Mesothelial cell of epicardium (in vitro differentiated cells): ENCODE data around the gene WDR20. TPM values are rescaled to one million over a fixed set of nuclear protein-coding genes. Genes with fewer than 3 reads are reported as not detected.

Source experiments
- DNase-seq, 2 experiments: peaks; one replicate each; pipeline ENCODE4 v3.0.0; 2021; ENCODE audit warnings: low spot score in 2 of 2; ENCODE audit not compliant: unreplicated experiment in 2 of 2
- H3K27ac Mint-ChIP-seq: 2 replicates; pipeline ENCODE4 v1.8.0; 2021; ENCODE audit warnings: mixed read lengths
- H3K27me3 Mint-ChIP-seq: 2 replicates; pipeline ENCODE4 v1.8.0; 2021; ENCODE audit warnings: low read depth, mixed read lengths
- H3K36me3 Mint-ChIP-seq: 2 replicates; pipeline ENCODE4 v1.8.0; 2021; ENCODE audit warnings: mixed read lengths
- H3K4me1 Mint-ChIP-seq: 2 replicates; pipeline ENCODE4 v1.8.0; 2021; ENCODE audit warnings: mixed read lengths
- H3K4me3 Mint-ChIP-seq: 2 replicates; pipeline ENCODE4 v1.8.0; 2021; ENCODE audit warnings: mild to moderate bottlenecking, moderate library complexity, mixed read lengths
- H3K9me3 Mint-ChIP-seq: 2 replicates; pipeline ENCODE4 v1.8.0; 2021; ENCODE audit warnings: mixed read lengths
- total RNA-seq: library from RNA; stranded (reverse); gene quantifications from 3 replicates; pipeline ENCODE4 v1.2.1, GENCODE V29; 2021
- TF ChIP-seq, protein P1 (sequence below): fragments of 200-600 bp; sonication (generic); IDR thresholded peaks from one replicate; pipeline ENCODE4 v1.5.0; 2021; ENCODE audit warnings: antibody characterized with exemption; ENCODE audit not compliant: unreplicated experiment

Gene WDR20
- total RNA-seq, 1 donor from 2014 or later = 39.5 TPM

DNA sequence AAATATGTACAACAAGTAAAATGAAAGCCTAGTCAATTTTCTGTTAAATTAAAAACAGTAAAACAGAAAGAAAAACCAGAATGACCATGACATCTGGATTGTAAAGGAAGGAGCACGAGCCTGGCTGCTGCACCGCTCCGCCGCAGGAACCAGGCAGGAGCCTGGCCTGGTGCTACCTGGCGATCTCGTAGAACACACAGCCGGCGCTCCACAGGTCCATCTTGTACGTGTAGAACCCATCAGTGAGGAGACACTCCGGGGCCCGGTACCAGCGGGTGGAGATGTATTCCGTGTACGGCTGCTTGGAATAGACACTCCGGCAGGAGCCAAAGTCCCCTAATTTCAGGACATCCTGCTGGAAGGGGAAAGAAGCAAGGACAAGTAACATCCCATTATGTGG, 110.9 kb downstream of the WDR20 start:
- DNase-seq = no peak
- no peak overlapping the region for H3K27ac Mint-ChIP-seq
- H3K4me1 Mint-ChIP-seq = peaks cover 5% of the 10 kb centered on the region
- no peak overlapping the region for H3K4me3 Mint-ChIP-seq
- peaks cover 4% of the 10 kb centered on the region for H3K36me3 Mint-ChIP-seq
- TF ChIP-seq, protein P1, sequence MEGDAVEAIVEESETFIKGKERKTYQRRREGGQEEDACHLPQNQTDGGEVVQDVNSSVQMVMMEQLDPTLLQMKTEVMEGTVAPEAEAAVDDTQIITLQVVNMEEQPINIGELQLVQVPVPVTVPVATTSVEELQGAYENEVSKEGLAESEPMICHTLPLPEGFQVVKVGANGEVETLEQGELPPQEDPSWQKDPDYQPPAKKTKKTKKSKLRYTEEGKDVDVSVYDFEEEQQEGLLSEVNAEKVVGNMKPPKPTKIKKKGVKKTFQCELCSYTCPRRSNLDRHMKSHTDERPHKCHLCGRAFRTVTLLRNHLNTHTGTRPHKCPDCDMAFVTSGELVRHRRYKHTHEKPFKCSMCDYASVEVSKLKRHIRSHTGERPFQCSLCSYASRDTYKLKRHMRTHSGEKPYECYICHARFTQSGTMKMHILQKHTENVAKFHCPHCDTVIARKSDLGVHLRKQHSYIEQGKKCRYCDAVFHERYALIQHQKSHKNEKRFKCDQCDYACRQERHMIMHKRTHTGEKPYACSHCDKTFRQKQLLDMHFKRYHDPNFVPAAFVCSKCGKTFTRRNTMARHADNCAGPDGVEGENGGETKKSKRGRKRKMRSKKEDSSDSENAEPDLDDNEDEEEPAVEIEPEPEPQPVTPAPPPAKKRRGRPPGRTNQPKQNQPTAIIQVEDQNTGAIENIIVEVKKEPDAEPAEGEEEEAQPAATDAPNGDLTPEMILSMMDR = no peak
- H3K9me3 Mint-ChIP-seq = no peaks in the 10 kb centered on the region
- no peaks in the 10 kb centered on the region for H3K27me3 Mint-ChIP-seq

DNA sequence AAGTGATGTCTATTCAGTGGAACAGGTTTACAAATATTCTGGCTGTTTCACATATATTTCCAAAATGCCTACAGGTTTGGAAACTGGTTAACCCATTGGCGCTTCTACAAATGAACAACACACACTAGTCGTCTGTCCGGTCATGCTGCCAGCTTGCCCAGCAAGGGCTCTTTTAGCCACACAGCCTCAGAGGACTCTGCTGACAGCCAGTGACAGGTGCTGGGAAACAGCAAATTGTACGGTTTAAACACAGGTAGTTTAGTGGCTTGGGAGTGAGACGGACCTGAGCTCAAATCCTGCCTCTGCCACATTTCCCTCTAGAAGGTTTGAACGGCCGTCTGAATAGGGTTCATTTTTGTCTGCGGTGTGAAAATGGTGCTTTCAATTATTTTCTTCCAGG, 111.5 kb downstream of the WDR20 start:
- H3K27ac Mint-ChIP-seq = no peak overlapping the region

DNA sequence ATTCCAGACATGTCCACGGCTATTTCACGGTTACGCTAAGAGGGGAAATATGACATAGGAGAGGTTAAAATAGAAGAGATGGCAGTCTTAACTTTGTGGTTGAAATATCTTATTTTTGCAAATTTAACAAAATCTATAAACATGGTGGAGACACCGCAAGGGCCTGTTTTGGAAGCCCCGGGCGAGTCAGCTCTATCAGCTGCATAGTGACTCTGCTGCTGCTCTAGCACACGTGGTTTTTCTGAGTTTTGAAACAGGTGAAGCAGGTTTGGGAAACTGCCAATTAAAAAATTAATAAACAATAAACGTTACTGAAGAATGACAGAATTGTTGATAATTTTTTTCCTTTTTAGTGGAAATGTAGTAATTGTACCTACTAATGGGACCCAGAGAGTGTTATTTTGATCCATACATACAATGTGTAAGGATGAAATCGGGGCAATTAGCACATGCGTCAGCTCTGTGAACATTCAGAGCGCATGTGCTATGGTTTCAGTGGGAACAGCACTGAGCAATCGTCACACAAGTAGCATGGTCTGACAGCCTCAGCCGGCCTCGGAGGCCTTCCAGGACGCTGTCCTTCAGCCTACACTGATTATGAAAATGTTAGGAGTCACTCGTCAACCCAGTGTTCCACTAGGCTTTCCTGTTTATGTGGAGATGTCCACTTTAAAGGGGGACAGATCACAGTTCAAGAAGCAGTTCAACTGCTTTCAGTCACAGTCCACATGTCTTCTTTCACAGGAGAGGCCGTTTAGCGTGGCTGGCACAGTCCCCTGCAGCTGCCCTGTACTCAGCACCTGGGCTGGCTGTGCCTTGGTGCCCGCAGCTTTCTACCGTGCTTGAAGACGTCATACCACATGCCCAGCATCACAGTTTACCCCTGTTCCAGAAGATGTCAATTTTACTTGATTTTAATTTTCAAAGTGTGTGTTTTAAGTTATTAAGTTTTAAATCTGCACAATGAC, 113.4 kb downstream of the WDR20 start:
- Mint-ChIP-seq H3K36me3 (peaks cover 8% of the 10 kb centered on the region), H3K27ac (no peak overlapping the region), H3K4me1 (peaks cover 7% of the 10 kb centered on the region), H3K27me3 (no peaks in the 10 kb centered on the region), H3K9me3 (no peaks in the 10 kb centered on the region), H3K4me3 (no peak overlapping the region)
- TF ChIP-seq, protein P1 = no peak
- no peak for DNase-seq

More for the DNA sequence above, 111.5 kb downstream of the WDR20 start:
- Mint-ChIP-seq H3K9me3 (no peaks in the 10 kb centered on the region), H3K4me3 (no peak overlapping the region), H3K36me3 (peaks cover 4% of the 10 kb centered on the region), H3K4me1 (peaks cover 7% of the 10 kb centered on the region), H3K27me3 (no peaks in the 10 kb centered on the region)
- TF ChIP-seq, protein P1 = no peak
- DNase-seq = no peak

DNA sequence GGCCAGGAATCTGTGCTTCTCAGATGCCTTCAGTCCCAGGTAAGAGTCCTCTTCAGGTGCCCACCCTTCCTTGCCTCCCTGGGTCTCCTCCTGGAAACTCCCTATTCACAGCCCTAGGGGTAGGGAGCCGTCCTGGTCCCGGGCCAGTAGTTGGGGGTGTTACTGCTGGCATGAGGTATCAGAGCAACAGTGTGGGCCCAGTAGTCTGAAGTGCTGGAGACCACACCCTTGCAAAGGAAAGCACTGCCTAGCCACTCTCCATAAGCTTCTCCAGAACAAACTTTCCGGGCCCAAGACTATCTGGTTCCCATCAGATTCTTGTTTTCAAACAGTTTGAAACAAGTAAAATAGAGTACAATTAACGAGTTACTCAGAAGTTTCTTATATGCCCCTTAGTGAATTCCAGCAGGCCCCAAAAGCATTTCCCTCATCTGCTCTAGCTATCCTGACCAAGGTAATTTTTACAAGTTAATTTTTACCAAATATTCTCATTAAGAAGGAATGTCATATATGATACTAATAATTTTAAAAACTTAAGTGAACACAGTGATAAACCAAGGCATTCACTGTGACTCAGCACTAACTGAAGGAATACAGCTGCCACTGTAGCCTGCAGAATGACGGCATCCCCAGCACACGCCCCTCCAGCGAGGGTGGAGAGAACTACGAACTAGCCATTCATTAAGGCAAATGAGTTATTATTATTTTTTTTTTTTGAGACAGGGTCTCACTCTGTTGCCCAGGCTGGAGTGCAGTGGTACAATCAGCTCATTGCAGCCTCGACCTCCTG, 115.9 kb downstream of the WDR20 start:
- DNase-seq = no peak
- H3K27ac Mint-ChIP-seq = peak overlapping the region; percentile 43

DNA sequence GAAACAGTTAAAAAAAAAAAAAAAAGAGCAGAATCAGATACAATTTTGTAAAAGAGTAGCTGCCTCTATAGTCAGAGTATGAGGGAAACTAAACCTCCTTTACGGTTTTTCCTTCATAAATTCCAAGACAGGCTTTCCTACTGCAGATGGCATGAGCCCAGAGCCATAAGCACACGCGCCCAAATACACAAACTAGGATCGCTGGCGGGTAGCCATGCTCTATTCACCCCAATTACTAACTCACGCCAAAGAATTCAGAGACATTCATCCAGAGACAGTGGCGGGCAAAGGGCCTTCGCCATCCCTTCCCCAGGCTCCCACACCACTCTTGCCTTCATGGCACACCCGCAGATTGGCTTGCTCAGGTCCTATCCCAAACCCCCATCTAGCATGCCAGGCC, 117.0 kb downstream of the WDR20 start:
- H3K27me3 Mint-ChIP-seq = no peaks in the 10 kb centered on the region
- H3K4me1 Mint-ChIP-seq = peaks cover 7% of the 10 kb centered on the region
- H3K4me3 Mint-ChIP-seq = no peak overlapping the region
- TF ChIP-seq, protein P1 = no peak
- no peak overlapping the region for H3K27ac Mint-ChIP-seq
- H3K36me3 Mint-ChIP-seq = peaks cover 4% of the 10 kb centered on the region
- DNase-seq = no peak
- H3K9me3 Mint-ChIP-seq = no peaks in the 10 kb centered on the region

More for the DNA sequence above, 115.9 kb downstream of the WDR20 start:
- peaks cover 4% of the 10 kb centered on the region for H3K36me3 Mint-ChIP-seq
- TF ChIP-seq, protein P1 = no peak
- no peaks in the 10 kb centered on the region for H3K9me3 Mint-ChIP-seq
- H3K4me3 Mint-ChIP-seq = no peak overlapping the region
- H3K4me1 Mint-ChIP-seq = peaks cover 7% of the 10 kb centered on the region
- no peaks in the 10 kb centered on the region for H3K27me3 Mint-ChIP-seq
